ENCODE results near the gene ABCA7.

Gene ABCA7

GRCh38 chr19:1016647-1017114 lies 23.2 kb upstream of the ABCA7 start:
- H3K36me3 ChIP-seq (replicated peaks; ENCODE audit: low read depth, low read length) = peaks cover 30% of the 10 kb centered on the region
- H3K27ac ChIP-seq (ENCODE audit: low read length) = 0 out of 2 replicates have a peak overlapping the region, but pooled peaks have one; percentile 7
- peak overlapping the region; percentile 19; the same call in 1 of the 2 replicates for H3K4me3 ChIP-seq (ENCODE audit: low read length)
- no peaks in the 10 kb centered on the region for H3K9me3 ChIP-seq (ENCODE audit: insufficient read depth, low read length)
- TF ChIP-seq EZH2phosphoT487 (IDR thresholded peaks at IDR 0.05; ENCODE audit: low read depth) (no peak), CTCF (IDR thresholded peaks at IDR 0.05; ENCODE audit: low read depth, low read length) (no peak)
- H4K20me1 ChIP-seq (ENCODE audit: insufficient read depth, low read length) = peaks cover 71% of the 10 kb centered on the region
- no peaks in the 10 kb centered on the region for H3K27me3 ChIP-seq (ENCODE audit: low read depth, low read length)
- peaks cover 82% of the 10 kb centered on the region for H3K79me2 ChIP-seq (ENCODE audit: low read length)
- peaks cover 33% of the 10 kb centered on the region for H3K4me1 ChIP-seq (ENCODE audit: low read length)
- H2AFZ ChIP-seq (ENCODE audit: low read depth, low read length) = no peak overlapping the region
- peak overlapping the region; percentile 38 for H3K4me2 ChIP-seq (ENCODE audit: low read length)
- no peak overlapping the region for H3K9ac ChIP-seq (ENCODE audit: low read length)

DNA sequence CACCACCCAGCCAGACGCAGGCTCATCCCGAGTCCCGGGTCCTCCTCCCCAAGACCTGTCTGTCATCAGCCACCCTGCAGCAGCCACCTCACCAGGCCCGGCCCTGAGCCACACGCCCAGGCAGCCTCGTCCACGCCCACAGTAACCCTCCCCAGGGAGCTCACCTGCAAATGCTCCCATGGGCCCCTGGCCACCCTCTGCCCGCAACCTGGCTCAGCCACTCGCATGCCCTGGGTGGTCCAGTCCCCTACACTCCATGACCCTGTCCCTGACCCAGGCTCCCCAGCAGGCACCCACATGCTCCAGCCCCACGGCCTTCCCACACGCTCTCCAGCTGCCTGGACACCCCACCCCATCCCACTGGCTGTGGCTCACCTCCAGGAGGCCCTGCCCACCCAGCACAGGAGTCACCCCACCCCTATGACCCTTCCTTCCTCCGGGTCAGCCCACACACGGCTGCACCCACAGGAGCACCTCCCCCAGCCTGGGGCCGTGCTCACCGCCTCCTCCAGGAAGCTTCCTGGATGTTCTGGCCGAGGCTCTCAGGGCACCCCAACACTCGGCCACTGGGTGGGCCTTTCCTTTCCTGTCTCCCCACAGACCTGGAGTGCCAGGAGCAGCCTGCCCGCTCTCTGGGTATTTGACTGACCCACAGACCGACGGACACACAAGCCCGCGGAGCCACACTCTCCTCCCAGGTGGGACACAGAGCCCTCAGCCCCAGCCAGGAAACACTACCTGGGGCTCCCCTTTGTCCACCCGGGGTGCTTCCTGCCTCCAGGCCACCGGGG lies 22.6 kb upstream of the ABCA7 start:
- H3K9ac ChIP-seq (ENCODE audit: low read length) = peak overlapping the region; percentile 5; the same call in 1 of the 2 replicates
- H3K27ac ChIP-seq (ENCODE audit: low read length) = 0 out of 2 replicates have a peak overlapping the region, but pooled peaks have one; percentile 7
- no peak for TF ChIP-seq EZH2phosphoT487 (IDR thresholded peaks at IDR 0.05; ENCODE audit: low read depth)
- no peak for TF ChIP-seq CTCF (IDR thresholded peaks at IDR 0.05; ENCODE audit: low read depth, low read length)
- H3K9me3 ChIP-seq (ENCODE audit: insufficient read depth, low read length) = no peaks in the 10 kb centered on the region
- H3K36me3 ChIP-seq (replicated peaks; ENCODE audit: low read depth, low read length) = peaks cover 24% of the 10 kb centered on the region
- H3K4me3 ChIP-seq (ENCODE audit: low read length) = peak overlapping the region; percentile 19; the same call in 1 of the 2 replicates
- H3K4me1 ChIP-seq (ENCODE audit: low read length) = peaks cover 37% of the 10 kb centered on the region
- H4K20me1 ChIP-seq (ENCODE audit: insufficient read depth, low read length) = peaks cover 71% of the 10 kb centered on the region
- H3K79me2 ChIP-seq (ENCODE audit: low read length) = peaks cover 82% of the 10 kb centered on the region
- no peak overlapping the region for H2AFZ ChIP-seq (ENCODE audit: low read depth, low read length)
- peak overlapping the region; percentile 38 for H3K4me2 ChIP-seq (ENCODE audit: low read length)
- no peaks in the 10 kb centered on the region for H3K27me3 ChIP-seq (ENCODE audit: low read depth, low read length)

- Histone ChIP-seq H3K27me3 (ENCODE audit: low read depth, low read length) (no peaks in the 10 kb centered on the region), H3K27ac (ENCODE audit: low read length) (no peak overlapping the region), H3K4me3 (ENCODE audit: low read length) (peak overlapping the region; percentile 19; the same call in 1 of the 2 replicates), H3K36me3 (replicated peaks; ENCODE audit: low read depth, low read length) (peaks cover 21% of the 10 kb centered on the region), H2AFZ (ENCODE audit: low read depth, low read length) (no peak overlapping the region), H3K4me2 (ENCODE audit: low read length) (peak overlapping the region; percentile 38), H3K4me1 (ENCODE audit: low read length) (peaks cover 37% of the 10 kb centered on the region), H4K20me1 (ENCODE audit: insufficient read depth, low read length) (peaks cover 71% of the 10 kb centered on the region), H3K79me2 (ENCODE audit: low read length) (peaks cover 81% of the 10 kb centered on the region), H3K9me3 (ENCODE audit: insufficient read depth, low read length) (no peaks in the 10 kb centered on the region), H3K9ac (ENCODE audit: low read length) (0 out of 2 replicates have a peak overlapping the region, but pooled peaks have one; percentile 5)
- TF ChIP-seq CTCF (IDR thresholded peaks at IDR 0.05; ENCODE audit: low read depth, low read length) (no peak), EZH2phosphoT487 (IDR thresholded peaks at IDR 0.05; ENCODE audit: low read depth) (no peak)
Observed at GRCh38 chr19:1017906-1018305, 22.0 kb upstream of the ABCA7 start.

- no peaks in the 10 kb centered on the region for H3K27me3 ChIP-seq (ENCODE audit: low read depth, low read length)
- peaks cover 70% of the 10 kb centered on the region for H4K20me1 ChIP-seq (ENCODE audit: insufficient read depth, low read length)
- H3K9me3 ChIP-seq (ENCODE audit: insufficient read depth, low read length) = no peaks in the 10 kb centered on the region
- no peak for TF ChIP-seq EZH2phosphoT487 (IDR thresholded peaks at IDR 0.05; ENCODE audit: low read depth)
- no peak for TF ChIP-seq CTCF (IDR thresholded peaks at IDR 0.05; ENCODE audit: low read depth, low read length)
- peak overlapping the region; percentile 92; the same call in 1 of the 2 replicates for H3K4me3 ChIP-seq (ENCODE audit: low read length)
- no peak overlapping the region for H3K9ac ChIP-seq (ENCODE audit: low read length)
- H3K27ac ChIP-seq (ENCODE audit: low read length) = no peak overlapping the region
- peak overlapping the region; percentile 38 for H3K4me2 ChIP-seq (ENCODE audit: low read length)
- no peak overlapping the region for H2AFZ ChIP-seq (ENCODE audit: low read depth, low read length)
- H3K79me2 ChIP-seq (ENCODE audit: low read length) = peaks cover 76% of the 10 kb centered on the region
- peaks cover 17% of the 10 kb centered on the region for H3K36me3 ChIP-seq (replicated peaks; ENCODE audit: low read depth, low read length)
- H3K4me1 ChIP-seq (ENCODE audit: low read length) = peaks cover 37% of the 10 kb centered on the region
Observed at GRCh38 chr19:1018393-1018792, 21.5 kb upstream of the ABCA7 start.

Data from OCI-LY3 (cell line).